ENCODE data around the gene APOBEC4. TPM values are rescaled to one million over a fixed set of nuclear protein-coding genes. Genes with fewer than 3 reads are reported as not detected.
"Not testable (repeated sequence)": the region's sequence is repeated elsewhere in the genome, so short reads cannot be mapped to it uniquely, and the experiment has no call there.

The APOBEC4 gene
- total and polyA plus RNA-seq, 5 donors: 0.09 TPM; not detected in 4

- Histone ChIP-seq H3K27me3 (ENCODE audit: control insufficient read depth, insufficient read depth) (no peaks in the 10 kb centered on the region), H3K9me3 (ENCODE audit: control insufficient read depth, low read length) (no peaks in the 10 kb centered on the region), H3K27ac (ENCODE audit: low read length) (no peak overlapping the region), H3K4me1 (ENCODE audit: control insufficient read depth, insufficient read depth, low read length) (peaks cover under 1% of the 10 kb centered on the region), H3K4me3 (ENCODE audit: low read length) (no peak overlapping the region)
- WGBS: 71% methylated on average over 2 of the region's 2 CpGs
- ATAC-seq (no peak), DNase-seq (no peak)
- intact Hi-C loops (cut with DNase I): loop anchor here in 1 of 4 donors (5.0 kb wide), 1 partner anchor 36 kb away; the partner anchor contains the start of gene APOBEC4
These were observed 35.4 kb upstream of the APOBEC4 start for GRCh38 chr1:183688341-183689060.

- Histone ChIP-seq H3K4me1 (ENCODE audit: control insufficient read depth, insufficient read depth, low read length) (no peaks in the 10 kb centered on the region), H3K27me3 (ENCODE audit: control insufficient read depth, insufficient read depth) (no peaks in the 10 kb centered on the region), H3K4me3 (ENCODE audit: low read length) (no peak overlapping the region), H3K27ac (ENCODE audit: low read length) (no peak overlapping the region), H3K9me3 (ENCODE audit: control insufficient read depth, low read length) (no peaks in the 10 kb centered on the region)
- ATAC-seq: no peak
- WGBS: 79% methylated on average over 2 of the region's 2 CpGs
- DNase-seq: no peak
- intact Hi-C loops (cut with DNase I): loop anchor here in 1 of 4 donors (5.0 kb wide), 1 partner anchor 35 kb away; the partner anchor contains the start of gene APOBEC4
These were observed 34.6 kb upstream of the APOBEC4 start for GRCh38 chr1:183687546-183688304.

- ATAC-seq: no peak
- intact Hi-C loops (cut with DNase I): loop anchor here in 1 of 4 donors (5.0 kb wide), 1 partner anchor 34 kb away; the partner anchor contains the start of gene APOBEC4
These were observed 33.1 kb upstream of the APOBEC4 start for GRCh38 chr1:183686229-183686628.

GRCh38 chr1:183685112-183685713 lies 32.1 kb upstream of the APOBEC4 start:
- Histone ChIP-seq H3K4me3 (ENCODE audit: low read length) (no peak overlapping the region), H3K27ac (ENCODE audit: low read length) (no peak overlapping the region), H3K4me1 (ENCODE audit: control insufficient read depth, insufficient read depth, low read length) (no peaks in the 10 kb centered on the region), H3K27me3 (ENCODE audit: control insufficient read depth, insufficient read depth) (no peaks in the 10 kb centered on the region), H3K9me3 (ENCODE audit: control insufficient read depth, low read length) (no peaks in the 10 kb centered on the region)
- no peak for DNase-seq
- WGBS: 19% methylated on average over 3 of the region's 3 CpGs
- ATAC-seq: peak; percentile 57 to 66
- intact Hi-C loops (cut with DNase I): loop anchor here in 1 of 4 donors (5.0 kb wide), 1 partner anchor 33 kb away; the partner anchor contains the start of gene APOBEC4

More at GRCh38 chr1:183686229-183686628, 33.1 kb upstream of the APOBEC4 start:
- no peaks in the 10 kb centered on the region for H3K9me3 ChIP-seq (ENCODE audit: control insufficient read depth, low read length)
- DNase-seq: no peak
- H3K27me3 ChIP-seq (ENCODE audit: control insufficient read depth, insufficient read depth): no peaks in the 10 kb centered on the region
- no peak overlapping the region for H3K4me3 ChIP-seq (ENCODE audit: low read length)
- H3K4me1 ChIP-seq (ENCODE audit: control insufficient read depth, insufficient read depth, low read length): no peaks in the 10 kb centered on the region
- no peak overlapping the region for H3K27ac ChIP-seq (ENCODE audit: low read length)

GRCh38 chr1:183679363-183679762 lies 26.2 kb upstream of the APOBEC4 start:
- 96% methylated on average over 4 of the region's 4 CpGs for WGBS
- H3K4me1 ChIP-seq (ENCODE audit: control insufficient read depth, insufficient read depth, low read length); intact Hi-C loops (cut with DNase I); H3K27ac ChIP-seq (ENCODE audit: low read length); ATAC-seq; H3K9me3 ChIP-seq (ENCODE audit: control insufficient read depth, low read length); H3K27me3 ChIP-seq (ENCODE audit: control insufficient read depth, insufficient read depth); DNase-seq; H3K4me3 ChIP-seq (ENCODE audit: low read length): not testable (repeated sequence)

- 76% methylated on average over 3 of the region's 3 CpGs for WGBS
- no peaks in the 10 kb centered on the region for H3K27me3 ChIP-seq (ENCODE audit: control insufficient read depth, insufficient read depth)
- no peaks in the 10 kb centered on the region for H3K9me3 ChIP-seq (ENCODE audit: control insufficient read depth, low read length)
- DNase-seq (no peak), ATAC-seq (peak in 1 of 2 donors; percentile 40)
- peaks cover 1% of the 10 kb centered on the region for H3K4me1 ChIP-seq (ENCODE audit: control insufficient read depth, insufficient read depth, low read length)
- intact Hi-C loops (cut with DNase I): no loop called here
- no peak overlapping the region for H3K27ac ChIP-seq (ENCODE audit: low read length)
- no peak overlapping the region for H3K4me3 ChIP-seq (ENCODE audit: low read length)
These were observed 25.7 kb upstream of the APOBEC4 start for GRCh38 chr1:183678819-183679218.

GRCh38 chr1:183676586-183677189 lies 23.6 kb upstream of the APOBEC4 start:
- WGBS: 56% methylated on average over 2 of the region's 2 CpGs
- DNase-seq: peak in 2 of 3 donors; percentile 19 to 30

GRCh38 chr1:183675883-183676585 lies 22.9 kb upstream of the APOBEC4 start:
- Histone ChIP-seq H3K9me3 (ENCODE audit: control insufficient read depth, low read length) (no peaks in the 10 kb centered on the region), H3K27me3 (ENCODE audit: control insufficient read depth, insufficient read depth) (no peaks in the 10 kb centered on the region), H3K4me1 (ENCODE audit: control insufficient read depth, insufficient read depth, low read length) (peaks cover 1% of the 10 kb centered on the region), H3K27ac (ENCODE audit: low read length) (no peak overlapping the region), H3K4me3 (ENCODE audit: low read length) (no peak overlapping the region)
- DNase-seq: peak in 1 of 3 donors; percentile 14
- 91% methylated on average over 3 of the region's 3 CpGs for WGBS
- intact Hi-C loops (cut with DNase I): no loop called here
- ATAC-seq: no peak

More at GRCh38 chr1:183676586-183677189, 23.6 kb upstream of the APOBEC4 start:
- Histone ChIP-seq H3K27me3 (ENCODE audit: control insufficient read depth, insufficient read depth) (no peaks in the 10 kb centered on the region), H3K4me1 (ENCODE audit: control insufficient read depth, insufficient read depth, low read length) (peaks cover 1% of the 10 kb centered on the region), H3K27ac (ENCODE audit: low read length) (no peak overlapping the region), H3K9me3 (ENCODE audit: control insufficient read depth, low read length) (no peaks in the 10 kb centered on the region), H3K4me3 (ENCODE audit: low read length) (no peak overlapping the region)
- peak in 1 of 2 donors; percentile 59 for ATAC-seq
- intact Hi-C loops (cut with DNase I): no loop called here

- Histone ChIP-seq H3K4me3 (ENCODE audit: low read length) (no peak overlapping the region), H3K27ac (ENCODE audit: low read length) (no peak overlapping the region), H3K27me3 (ENCODE audit: control insufficient read depth, insufficient read depth) (no peaks in the 10 kb centered on the region), H3K4me1 (ENCODE audit: control insufficient read depth, insufficient read depth, low read length) (peaks cover 1% of the 10 kb centered on the region), H3K9me3 (ENCODE audit: control insufficient read depth, low read length) (no peaks in the 10 kb centered on the region)
- no peak for ATAC-seq
- no peak for DNase-seq
- intact Hi-C loops (cut with DNase I): no loop called here
These were observed 22.3 kb upstream of the APOBEC4 start for GRCh38 chr1:183675381-183675780.

- H3K4me1 ChIP-seq (ENCODE audit: control insufficient read depth, insufficient read depth, low read length): peaks cover 1% of the 10 kb centered on the region
- H3K27ac ChIP-seq (ENCODE audit: low read length): no peak overlapping the region
- DNase-seq: no peak
- WGBS: 59% methylated on average over 2 of the region's 2 CpGs
- intact Hi-C loops (cut with DNase I): no loop called here
- no peaks in the 10 kb centered on the region for H3K9me3 ChIP-seq (ENCODE audit: control insufficient read depth, low read length)
- no peaks in the 10 kb centered on the region for H3K27me3 ChIP-seq (ENCODE audit: control insufficient read depth, insufficient read depth)
- ATAC-seq: no peak
- H3K4me3 ChIP-seq (ENCODE audit: low read length): no peak overlapping the region
These were observed 21.8 kb upstream of the APOBEC4 start for GRCh38 chr1:183674886-183675285.
